ENCODE measurements around the gene FES. TPM values are rescaled to one million over a fixed set of nuclear protein-coding genes. Genes with fewer than 3 reads are reported as not detected.

Gene FES
- total RNA-seq, 3 donors from 2014 or later (not counting 1 experiment from before 2014, with no cell fraction given) = 35.8 to 70.3 (median 52.5) TPM

GRCh38 chr15:90934949-90935751 is 50.8 kb downstream of the FES start, which contains the start of gene UNC45A:
TSS of gene UNC45A (plus strand) at chr15:90935285. CDS start at chr15:90935325, 40 bp downstream.
- Mint-ChIP-seq H3K27me3 (ENCODE audit: low read depth in 2 of 2) (no peaks in the 10 kb centered on the region), H3K4me1 (peaks cover 45 to 53% of the 10 kb centered on the region in 2 donors), H3K9me3 (no peaks in the 10 kb centered on the region), H3K4me3 (peak within 1 kb of the TSS; percentile 93), H3K36me3 (no peaks in the 10 kb centered on the region), H3K27ac (peak within 1 kb of the TSS; percentile 89 to 91)
- DNase-seq = peak; percentile 87 to 97
- peak; percentile 66 to 86 (median 75) for ATAC-seq
- under 1% methylated on average over 65 of the region's 65 CpGs for WGBS (ENCODE audit: insufficient coverage)
- H3K27me3 ChIP-seq (ENCODE audit: control insufficient read depth, insufficient read depth, low read length) = no peaks in the 10 kb centered on the region
- no peaks in the 10 kb centered on the region for H3K9me3 ChIP-seq (ENCODE audit: control insufficient read depth, insufficient read depth, low read length)
- TF ChIP-seq CTCF (IDR thresholded peaks at IDR 0.05) = no peak
- peaks cover 11% of the 10 kb centered on the region for H3K36me3 ChIP-seq (ENCODE audit: control insufficient read depth, insufficient read depth, low read length)
- intact Hi-C loops (cut with micrococcal nuclease) = loop anchor here (2.0 kb wide), 3 partner anchors 20 to 286 kb away; partner anchors contain the start of genes BLM and RCCD1
- peaks cover 50% of the 10 kb centered on the region for H3K4me1 ChIP-seq (ENCODE audit: control insufficient read depth, insufficient read depth, low read length)
- H3K4me3 ChIP-seq (ENCODE audit: low read length) = peak within 1 kb of the TSS; percentile 67
- peak within 1 kb of the TSS; percentile 69 for H3K27ac ChIP-seq (ENCODE audit: low read length)

GRCh38 chr15:90936823-90937222 is 52.5 kb downstream of the FES start:
- Mint-ChIP-seq H3K27ac (peak overlapping the region; percentile 89 to 91), H3K4me1 (peaks cover 28 to 37% of the 10 kb centered on the region in 2 donors), H3K36me3 (no peaks in the 10 kb centered on the region), H3K4me3 (peak overlapping the region; percentile 93), H3K9me3 (no peaks in the 10 kb centered on the region), H3K27me3 (ENCODE audit: low read depth in 2 of 2) (no peaks in the 10 kb centered on the region)
- no peaks in the 10 kb centered on the region for H3K9me3 ChIP-seq (ENCODE audit: control insufficient read depth, insufficient read depth, low read length)
- H3K4me3 ChIP-seq (ENCODE audit: low read length) = no peak overlapping the region
- ATAC-seq (no peak), DNase-seq (no peak)
- no peaks in the 10 kb centered on the region for H3K27me3 ChIP-seq (ENCODE audit: control insufficient read depth, insufficient read depth, low read length)
- H3K36me3 ChIP-seq (ENCODE audit: control insufficient read depth, insufficient read depth, low read length) = peaks cover 24% of the 10 kb centered on the region
- TF ChIP-seq CTCF (IDR thresholded peaks at IDR 0.05) = no peak
- 100% methylated on average over 1 of the region's 1 CpG for WGBS (ENCODE audit: insufficient coverage)
- intact Hi-C loops (cut with micrococcal nuclease) = no loop called here
- H3K4me1 ChIP-seq (ENCODE audit: control insufficient read depth, insufficient read depth, low read length) = peaks cover 34% of the 10 kb centered on the region
- H3K27ac ChIP-seq (ENCODE audit: low read length) = no peak overlapping the region

GRCh38 chr15:90938261-90938660 is 54.0 kb downstream of the FES start:
- no peaks in the 10 kb centered on the region for H3K27me3 Mint-ChIP-seq (ENCODE audit: low read depth in 2 of 2)
- H3K9me3 Mint-ChIP-seq = no peaks in the 10 kb centered on the region
- peaks cover 38% of the 10 kb centered on the region for H3K36me3 ChIP-seq (ENCODE audit: control insufficient read depth, insufficient read depth, low read length)
- intact Hi-C loops (cut with micrococcal nuclease) = no loop called here
- no peak overlapping the region for H3K4me3 ChIP-seq (ENCODE audit: low read length)
- H3K4me1 Mint-ChIP-seq = peaks cover 23 to 31% of the 10 kb centered on the region in 2 donors
- no peaks in the 10 kb centered on the region for H3K36me3 Mint-ChIP-seq
- no peaks in the 10 kb centered on the region for H3K27me3 ChIP-seq (ENCODE audit: control insufficient read depth, insufficient read depth, low read length)
- TF ChIP-seq CTCF (IDR thresholded peaks at IDR 0.05) = no peak
- no peaks in the 10 kb centered on the region for H3K9me3 ChIP-seq (ENCODE audit: control insufficient read depth, insufficient read depth, low read length)
- H3K4me1 ChIP-seq (ENCODE audit: control insufficient read depth, insufficient read depth, low read length) = peaks cover 25% of the 10 kb centered on the region
- H3K4me3 Mint-ChIP-seq = no peak overlapping the region
- H3K27ac ChIP-seq (ENCODE audit: low read length) = no peak overlapping the region
- 98% methylated on average over 5 of the region's 5 CpGs for WGBS (ENCODE audit: insufficient coverage)
- H3K27ac Mint-ChIP-seq = no peak overlapping the region
- DNase-seq = no peak
- no peak for ATAC-seq
